VCaP (cell line): ENCODE data around the gene MIPEP.

Experiments used
- H3K27ac ChIP-seq: fragments of 450-650 bp; 2 replicates; pipeline ENCODE4 v1.5.1; 2017
- CTCF ChIP-seq: fragments of 450-650 bp; conservative IDR thresholded peaks from 2 replicates; pipeline ENCODE4 v1.5.1; 2017; ENCODE audit warnings: mild to moderate bottlenecking, moderate library complexity

Gene MIPEP

GRCh38 chr13:23740002-23740401, 149.2 kb downstream of the MIPEP start:
- no peak for TF ChIP-seq CTCF
- H3K27ac ChIP-seq = no peak overlapping the region

- no peak for TF ChIP-seq CTCF
- H3K27ac ChIP-seq = no peak overlapping the region
These were observed 149.6 kb downstream of the MIPEP start for GRCh38 chr13:23739596-23739995.

GRCh38 chr13:23736541-23736940, 152.7 kb downstream of the MIPEP start:
- no peak for TF ChIP-seq CTCF
- no peak overlapping the region for H3K27ac ChIP-seq

- TF ChIP-seq CTCF = no peak
These were observed 153.9 kb downstream of the MIPEP start for GRCh38 chr13:23735329-23735728.

GRCh38 chr13:23731709-23732108, 157.5 kb downstream of the MIPEP start:
- TF ChIP-seq CTCF = no peak
- no peak overlapping the region for H3K27ac ChIP-seq

More at GRCh38 chr13:23735329-23735728, 153.9 kb downstream of the MIPEP start:
- H3K27ac ChIP-seq = no peak overlapping the region

- no peak for TF ChIP-seq CTCF
- no peak overlapping the region for H3K27ac ChIP-seq
These were observed 158.9 kb downstream of the MIPEP start for GRCh38 chr13:23730251-23730650.

- H3K27ac ChIP-seq = peak overlapping the region; percentile 14; the same call in 1 of the 2 replicates
These were observed 159.7 kb downstream of the MIPEP start for GRCh38 chr13:23729531-23729930.

More at GRCh38 chr13:23729531-23729930, 159.7 kb downstream of the MIPEP start:
- no peak for TF ChIP-seq CTCF
